ENCODE measurements around the gene CHSY3.

DNA sequence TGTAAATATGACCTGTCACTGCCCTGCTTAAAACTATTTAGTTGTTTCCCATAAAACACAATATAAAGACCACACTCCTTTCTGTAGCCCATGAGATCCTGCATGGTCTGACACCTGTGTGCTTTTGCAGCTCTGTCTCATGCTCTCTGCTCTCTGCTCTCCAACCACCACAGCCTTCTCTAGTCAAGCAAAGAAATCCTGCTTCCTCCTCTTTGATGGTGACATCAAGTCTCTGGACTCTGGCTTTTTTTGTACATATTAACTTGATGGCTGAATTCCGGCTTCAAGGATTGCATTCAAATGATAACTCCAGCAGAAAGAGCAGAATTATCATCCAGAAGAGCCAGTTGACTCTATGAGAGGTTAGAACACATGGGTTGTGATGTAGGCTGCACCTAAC is 58.2 kb downstream of the CHSY3 start:
- TF ChIP-seq POLR2A (IDR thresholded peaks at IDR 0.05; ENCODE audit: low read length) (no peak), GATA1 (IDR thresholded peaks at IDR 0.05; ENCODE audit: low read depth, low read length) (no peak)
